Spinal cord (tissue), 10 donors: ENCODE data around the gene SYNPR. TPM values are rescaled to one million over a fixed set of nuclear protein-coding genes. Genes with fewer than 3 reads are reported as not detected.

ENCODE experiments used
- DNase-seq, 6 donors: peaks; one replicate each; pipeline versions ENCODE4 v3.0.0 to v3.0.0-alpha.2; 2013 to 2015; ENCODE audit warnings: low spot score in 6 of 6, low read depth in 4 of 6
- H3K27ac ChIP-seq: one replicate; pipeline ENCODE4 v1.5.1; 2013; ENCODE audit warnings: low read depth, low read length, control low read depth
- H3K27me3 ChIP-seq: one replicate; pipeline ENCODE4 v1.6.1; 2013; ENCODE audit warnings: low read length; ENCODE audit not compliant: control insufficient read depth, insufficient read depth
- H3K36me3 ChIP-seq: one replicate; pipeline ENCODE4 v1.6.1; 2013; ENCODE audit warnings: low read length; ENCODE audit not compliant: control insufficient read depth, insufficient read depth
- H3K4me1 ChIP-seq: one replicate; pipeline ENCODE4 v1.6.1; 2013; ENCODE audit warnings: low read length; ENCODE audit not compliant: control insufficient read depth, insufficient read depth
- H3K4me3 ChIP-seq: one replicate; pipeline ENCODE4 v1.5.1; 2013; ENCODE audit warnings: low read depth, low read length, control low read depth
- H3K9me3 ChIP-seq: one replicate; pipeline ENCODE4 v1.6.1; 2013; ENCODE audit warnings: low read length; ENCODE audit not compliant: control insufficient read depth, insufficient read depth
- WGBS: methylation state at CpG from one replicate; pipeline ENCODE4 v1.1.5; 2013; ENCODE audit warnings: missing lambda C conversion rate; ENCODE audit not compliant: insufficient coverage; 5-methylcytosine and 5-hydroxymethylcytosine counted together
- polyA plus RNA-seq, 2 donors: library from polyadenylated mRNA; unstranded; fragments of 120-200 nt; gene quantifications; one replicate each; pipeline ENCODE4 v1.2.1, GENCODE V29; 2013; ENCODE audit not compliant: insufficient read length in 2 of 2
- total RNA-seq, 2 donors: library from RNA; depleted of rRNA in 1 of 2; stranded (reverse); fragments of 120-200 nt in 1 of 2; fragments of >200 nt in 1 of 2; gene quantifications; one replicate each; pipeline versions ENCODE4 v1.2.3 to v1.2.4, GENCODE V29; 2013 to 2014
- donor health status: healthy.

Gene SYNPR
- total and polyA plus RNA-seq, 4 donors: 9.9 to 83.5 (median 63.8) TPM

- Histone ChIP-seq H3K4me3 (no peak overlapping the region), H3K27me3 (no peaks in the 10 kb centered on the region)
- WGBS: no CpG with 5 or more reads among the region's 1 CpG
These were observed 216.5 kb downstream of the SYNPR start for GRCh38 chr3:63494646-63495045.

DNA sequence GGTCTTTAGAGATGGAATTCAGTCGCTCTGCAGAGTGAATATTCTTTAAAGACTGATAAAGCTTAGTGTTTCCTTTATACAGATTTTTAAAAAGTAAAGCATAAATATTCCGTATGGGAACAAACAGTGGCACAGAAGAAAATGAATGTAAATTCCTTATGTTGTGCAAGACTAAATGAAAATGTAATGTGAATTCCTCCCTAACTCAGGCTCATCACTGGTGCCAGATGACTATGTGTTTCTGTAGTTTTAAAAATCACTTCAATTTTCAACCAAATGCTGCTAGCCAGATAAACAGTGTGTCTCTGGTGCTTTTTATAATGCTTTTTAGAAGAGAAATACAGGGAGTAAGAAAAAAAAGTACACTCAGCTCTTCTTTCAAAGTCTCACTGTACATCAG lies 219.5 kb downstream of the SYNPR start:
- H3K9me3 ChIP-seq: no peaks in the 10 kb centered on the region
- H3K36me3 ChIP-seq: no peaks in the 10 kb centered on the region
- no peaks in the 10 kb centered on the region for H3K27me3 ChIP-seq
- no peak overlapping the region for H3K27ac ChIP-seq
- DNase-seq: peak in 1 of 6 donors; percentile 82
- WGBS: no CpG with 5 or more reads among the region's 2 CpGs
- H3K4me3 ChIP-seq: no peak overlapping the region
- no peaks in the 10 kb centered on the region for H3K4me1 ChIP-seq

More at GRCh38 chr3:63494646-63495045, 216.5 kb downstream of the SYNPR start:
- no peaks in the 10 kb centered on the region for H3K36me3 ChIP-seq
- H3K9me3 ChIP-seq: no peaks in the 10 kb centered on the region
- no peak overlapping the region for H3K27ac ChIP-seq
- DNase-seq: no peak
- H3K4me1 ChIP-seq: no peaks in the 10 kb centered on the region

DNA sequence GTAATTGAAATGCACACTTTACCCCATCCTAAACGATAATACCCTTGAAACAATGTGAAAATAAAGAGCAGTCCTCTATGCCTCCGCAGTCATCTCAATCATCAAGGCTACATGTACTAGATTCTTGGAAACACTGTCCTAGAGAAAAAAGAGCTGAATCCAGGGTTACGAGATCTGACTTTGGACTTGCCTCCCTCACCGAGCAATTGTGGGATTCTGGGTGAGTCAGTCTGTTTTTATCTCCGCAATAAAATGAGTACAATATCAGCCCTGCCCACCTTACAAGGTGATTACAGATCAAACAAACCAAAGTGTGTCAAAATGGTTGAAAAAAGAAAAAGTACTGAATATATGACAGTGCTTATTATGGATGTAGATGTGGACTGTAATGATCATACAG lies 222.1 kb downstream of the SYNPR start:
- no peaks in the 10 kb centered on the region for H3K9me3 ChIP-seq
- no peaks in the 10 kb centered on the region for H3K4me1 ChIP-seq
- H3K27ac ChIP-seq: no peak overlapping the region
- DNase-seq: no peak
- WGBS: 100% methylated on average over 2 of the region's 5 CpGs
- H3K27me3 ChIP-seq: no peaks in the 10 kb centered on the region
- H3K4me3 ChIP-seq: no peak overlapping the region
- no peaks in the 10 kb centered on the region for H3K36me3 ChIP-seq

GRCh38 chr3:63508305-63508704 lies 230.2 kb downstream of the SYNPR start:
- Histone ChIP-seq H3K27me3 (no peaks in the 10 kb centered on the region), H3K27ac (no peak overlapping the region), H3K36me3 (no peaks in the 10 kb centered on the region), H3K9me3 (no peaks in the 10 kb centered on the region), H3K4me1 (no peaks in the 10 kb centered on the region), H3K4me3 (no peak overlapping the region)
- DNase-seq: no peak
- no CpG with 5 or more reads among the region's 1 CpG for WGBS

DNA sequence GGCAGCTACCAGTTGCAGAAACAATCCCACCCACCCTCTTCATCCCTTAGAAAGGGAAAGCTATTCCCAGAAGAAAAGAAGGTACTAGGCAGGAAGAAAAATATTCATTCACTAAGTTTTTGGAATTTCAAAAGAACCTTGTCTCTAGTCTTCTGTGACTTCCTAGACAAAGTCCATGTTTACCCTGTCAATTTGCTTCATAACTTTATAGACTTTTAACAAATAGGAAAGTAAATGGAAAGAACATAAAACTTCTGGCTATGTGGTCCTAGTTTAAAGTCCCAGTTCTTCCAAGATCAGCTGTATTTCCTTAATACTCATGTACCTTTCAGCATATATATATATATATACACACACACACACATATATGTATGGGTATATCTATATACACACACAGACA lies 230.7 kb downstream of the SYNPR start:
- Histone ChIP-seq H3K9me3 (no peaks in the 10 kb centered on the region), H3K4me3 (no peak overlapping the region), H3K27ac (no peak overlapping the region), H3K4me1 (no peaks in the 10 kb centered on the region), H3K27me3 (no peaks in the 10 kb centered on the region), H3K36me3 (no peaks in the 10 kb centered on the region)
- DNase-seq: no peak

DNA sequence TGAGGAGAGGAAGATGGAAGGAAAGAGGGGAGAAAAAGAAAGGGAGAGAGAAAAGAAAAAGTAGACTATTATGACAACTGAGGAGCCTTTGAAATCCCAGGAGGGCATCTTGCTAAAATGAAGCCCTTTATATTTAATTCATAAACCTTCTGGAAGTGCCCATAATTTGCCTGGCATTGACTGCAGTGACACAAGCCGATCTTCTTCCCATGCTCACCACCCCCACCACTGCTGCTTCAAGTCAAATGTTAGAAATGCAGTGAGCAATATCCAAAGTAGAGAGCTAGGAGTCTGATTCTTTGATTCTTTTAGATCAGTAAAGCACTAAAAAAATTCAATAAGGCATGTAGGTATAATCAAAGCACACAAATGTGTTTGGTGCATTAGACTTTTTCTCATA lies 235.7 kb downstream of the SYNPR start:
- Histone ChIP-seq H3K27me3 (no peaks in the 10 kb centered on the region), H3K4me1 (no peaks in the 10 kb centered on the region), H3K27ac (no peak overlapping the region), H3K9me3 (no peaks in the 10 kb centered on the region), H3K4me3 (no peak overlapping the region), H3K36me3 (no peaks in the 10 kb centered on the region)
- no CpG with 5 or more reads among the region's 1 CpG for WGBS
- no peak for DNase-seq

GRCh38 chr3:63514678-63515077 lies 236.6 kb downstream of the SYNPR start:
- no peak for DNase-seq
- no CpG with 5 or more reads among the region's 4 CpGs for WGBS
- no peaks in the 10 kb centered on the region for H3K4me1 ChIP-seq
- H3K4me3 ChIP-seq: no peak overlapping the region
- no peaks in the 10 kb centered on the region for H3K27me3 ChIP-seq
- no peaks in the 10 kb centered on the region for H3K36me3 ChIP-seq
- no peaks in the 10 kb centered on the region for H3K9me3 ChIP-seq
- no peak overlapping the region for H3K27ac ChIP-seq

- Histone ChIP-seq H3K9me3 (no peaks in the 10 kb centered on the region), H3K36me3 (no peaks in the 10 kb centered on the region), H3K27ac (no peak overlapping the region), H3K27me3 (no peaks in the 10 kb centered on the region), H3K4me1 (no peaks in the 10 kb centered on the region), H3K4me3 (no peak overlapping the region)
- 67% methylated on average over 1 of the region's 3 CpGs for WGBS
- no peak for DNase-seq
These were observed 241.3 kb downstream of the SYNPR start for GRCh38 chr3:63519426-63519825.

DNA sequence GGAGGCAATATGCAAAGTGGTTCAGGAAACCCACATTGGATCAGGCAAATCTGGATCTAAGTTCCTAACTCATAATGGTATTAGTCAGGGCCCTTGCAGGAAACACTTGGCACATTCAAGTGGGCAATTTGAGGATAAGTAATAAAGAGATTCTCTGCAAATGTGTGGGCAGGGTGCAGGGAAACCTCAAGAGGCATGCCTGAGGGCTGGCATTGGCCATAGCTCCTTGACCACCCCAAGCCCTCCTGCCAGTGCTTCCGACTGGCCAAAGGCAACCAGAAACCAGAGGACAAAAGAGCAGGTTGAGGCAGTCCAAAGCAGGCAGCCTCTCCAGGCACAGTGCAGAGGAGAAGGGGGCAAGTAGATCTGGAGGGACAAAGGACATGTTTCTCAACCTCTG lies 243.5 kb downstream of the SYNPR start:
- DNase-seq: no peak
- H3K27ac ChIP-seq: no peak overlapping the region
- H3K36me3 ChIP-seq: no peaks in the 10 kb centered on the region
- H3K27me3 ChIP-seq: no peaks in the 10 kb centered on the region
- H3K4me3 ChIP-seq: no peak overlapping the region
- WGBS: no CpG with 5 or more reads among the region's 1 CpG
- H3K9me3 ChIP-seq: no peaks in the 10 kb centered on the region
- no peaks in the 10 kb centered on the region for H3K4me1 ChIP-seq

DNA sequence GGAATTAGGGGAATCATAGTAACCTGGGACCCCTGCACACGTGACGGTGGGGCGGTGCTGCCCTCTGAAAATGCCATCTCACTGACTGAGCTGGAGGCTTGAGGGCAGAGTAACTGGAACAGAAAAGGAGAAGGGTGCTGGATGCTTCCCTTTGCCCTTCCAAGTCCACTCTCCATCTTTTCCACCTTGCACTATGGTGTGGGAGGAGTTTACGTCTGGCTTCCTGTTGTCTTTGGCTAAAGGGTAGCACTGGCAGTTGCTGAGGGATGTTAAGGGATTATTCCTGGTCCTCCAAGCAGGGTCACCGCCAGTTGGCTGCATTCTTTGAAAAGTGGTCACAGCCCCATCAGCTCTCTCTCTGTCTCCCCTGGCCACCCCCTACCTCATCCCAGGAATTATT lies 245.0 kb downstream of the SYNPR start:
- 85% methylated on average over 4 of the region's 5 CpGs for WGBS
- Histone ChIP-seq H3K9me3 (no peaks in the 10 kb centered on the region), H3K4me3 (no peak overlapping the region), H3K27me3 (no peaks in the 10 kb centered on the region), H3K27ac (no peak overlapping the region), H3K4me1 (no peaks in the 10 kb centered on the region), H3K36me3 (no peaks in the 10 kb centered on the region)
- no peak for DNase-seq
